Effector memory CD4-positive, alpha-beta T cell (primary cell): ENCODE data around the gene C5.

ENCODE experiments used
- DNase-seq, 3 donors: peaks; one replicate each; pipeline ENCODE4 v3.0.0-alpha.2; 2020
- H3K27ac ChIP-seq: 2 replicates; pipeline ENCODE4 v1.7.0; 2013; ENCODE audit warnings: mild to moderate bottlenecking, low read length, moderate library complexity; ENCODE audit not compliant: insufficient read depth, poor library complexity, severe bottlenecking
- H3K27me3 ChIP-seq: replicated peaks from 2 replicates; pipeline ENCODE4 v1.7.0; 2013; ENCODE audit warnings: mild to moderate bottlenecking, low read length; ENCODE audit not compliant: insufficient read depth, control insufficient read depth, poor library complexity, severe bottlenecking
- H3K36me3 ChIP-seq: 2 replicates; pipeline ENCODE4 v1.7.0; 2013; ENCODE audit warnings: mild to moderate bottlenecking, low read length, moderate library complexity; ENCODE audit not compliant: control insufficient read depth, insufficient read depth
- H3K4me1 ChIP-seq: 2 replicates; pipeline ENCODE4 v1.7.0; 2013; ENCODE audit warnings: low read length, mild to moderate bottlenecking; ENCODE audit not compliant: control insufficient read depth, insufficient read depth, poor library complexity, severe bottlenecking
- H3K4me3 ChIP-seq: 2 replicates; pipeline ENCODE4 v1.7.0; 2013; ENCODE audit warnings: low read length, low read depth, mild to moderate bottlenecking; ENCODE audit not compliant: insufficient read depth, poor library complexity, severe bottlenecking
- H3K9me3 ChIP-seq: 2 replicates; pipeline ENCODE4 v1.7.0; 2013; ENCODE audit warnings: mild to moderate bottlenecking, low read length, moderate library complexity; ENCODE audit not compliant: control insufficient read depth

The C5 gene

GRCh38 chr9:120937127-120937526 is 112.9 kb downstream of the C5 start:
- Histone ChIP-seq H3K27ac (peak overlapping the region; percentile 100), H3K36me3 (no peaks in the 10 kb centered on the region), H3K4me3 (no peak overlapping the region), H3K27me3 (no peaks in the 10 kb centered on the region), H3K4me1 (peaks cover 46% of the 10 kb centered on the region), H3K9me3 (no peaks in the 10 kb centered on the region)
- DNase-seq = no peak

GRCh38 chr9:120936764-120937122 is 113.3 kb downstream of the C5 start:
- Histone ChIP-seq H3K27ac (peak overlapping the region; percentile 100), H3K4me1 (peaks cover 50% of the 10 kb centered on the region), H3K36me3 (no peaks in the 10 kb centered on the region), H3K9me3 (no peaks in the 10 kb centered on the region), H3K27me3 (no peaks in the 10 kb centered on the region), H3K4me3 (no peak overlapping the region)
- no peak for DNase-seq

- no peaks in the 10 kb centered on the region for H3K27me3 ChIP-seq
- peak overlapping the region; percentile 1 for H3K4me3 ChIP-seq
- peak overlapping the region; percentile 100 for H3K27ac ChIP-seq
- no peaks in the 10 kb centered on the region for H3K36me3 ChIP-seq
- no peaks in the 10 kb centered on the region for H3K9me3 ChIP-seq
- peaks cover 54% of the 10 kb centered on the region for H3K4me1 ChIP-seq
- peak; percentile 68 to 82 (median 74) for DNase-seq
Observed at GRCh38 chr9:120936011-120936763, 113.9 kb downstream of the C5 start.

DNA sequence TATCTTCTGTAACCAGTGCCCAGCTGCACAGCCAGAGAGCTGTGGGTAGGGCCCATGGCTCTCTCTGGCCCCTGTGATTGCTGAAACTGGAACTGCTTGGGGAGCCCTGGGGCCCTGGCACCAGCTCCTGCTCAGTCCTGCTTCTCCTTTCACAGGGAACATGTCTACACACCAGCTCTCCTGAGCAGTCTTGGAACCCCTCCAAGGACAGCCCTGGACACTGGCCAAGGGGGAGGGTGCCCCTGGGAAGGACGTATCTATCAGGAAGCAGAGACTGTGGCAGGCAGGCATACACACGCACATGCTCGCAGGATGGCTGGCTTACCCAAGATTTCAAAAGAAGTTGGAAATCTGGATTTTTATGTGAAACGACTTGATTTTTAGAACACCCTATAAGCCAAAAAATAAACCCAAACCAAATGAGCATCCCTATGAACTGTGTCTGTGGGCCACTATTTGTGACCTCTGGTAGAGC is 114.7 kb downstream of the C5 start:
- Histone ChIP-seq H3K9me3 (no peaks in the 10 kb centered on the region), H3K36me3 (no peaks in the 10 kb centered on the region), H3K4me3 (peak overlapping the region; percentile 1), H3K27ac (peak overlapping the region; percentile 100), H3K4me1 (peaks cover 61% of the 10 kb centered on the region), H3K27me3 (no peaks in the 10 kb centered on the region)
- DNase-seq = no peak

DNA sequence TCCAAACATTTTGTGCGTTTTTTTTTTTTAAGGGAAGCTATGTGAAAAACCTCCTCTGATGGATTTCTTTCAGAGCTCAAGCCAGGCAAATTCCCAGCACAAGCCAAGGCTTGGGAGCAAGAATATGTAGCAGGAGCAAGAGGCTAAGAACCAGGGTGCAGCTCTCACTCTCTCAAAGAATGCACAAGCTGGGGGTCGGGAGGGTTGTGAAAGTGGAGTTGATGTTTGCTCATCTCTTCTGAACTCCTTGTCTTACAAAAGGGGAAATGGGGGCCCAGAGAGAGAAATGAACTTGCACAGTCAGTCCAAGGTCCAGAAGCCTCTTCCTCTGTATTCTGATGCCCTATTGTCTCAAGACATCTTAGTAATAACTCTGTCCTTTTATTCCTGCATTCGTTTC is 115.8 kb downstream of the C5 start:
- Histone ChIP-seq H3K9me3 (no peaks in the 10 kb centered on the region), H3K4me3 (no peak overlapping the region), H3K36me3 (no peaks in the 10 kb centered on the region), H3K27me3 (no peaks in the 10 kb centered on the region), H3K27ac (peak overlapping the region; percentile 100), H3K4me1 (peaks cover 73% of the 10 kb centered on the region)
- no peak for DNase-seq

DNA sequence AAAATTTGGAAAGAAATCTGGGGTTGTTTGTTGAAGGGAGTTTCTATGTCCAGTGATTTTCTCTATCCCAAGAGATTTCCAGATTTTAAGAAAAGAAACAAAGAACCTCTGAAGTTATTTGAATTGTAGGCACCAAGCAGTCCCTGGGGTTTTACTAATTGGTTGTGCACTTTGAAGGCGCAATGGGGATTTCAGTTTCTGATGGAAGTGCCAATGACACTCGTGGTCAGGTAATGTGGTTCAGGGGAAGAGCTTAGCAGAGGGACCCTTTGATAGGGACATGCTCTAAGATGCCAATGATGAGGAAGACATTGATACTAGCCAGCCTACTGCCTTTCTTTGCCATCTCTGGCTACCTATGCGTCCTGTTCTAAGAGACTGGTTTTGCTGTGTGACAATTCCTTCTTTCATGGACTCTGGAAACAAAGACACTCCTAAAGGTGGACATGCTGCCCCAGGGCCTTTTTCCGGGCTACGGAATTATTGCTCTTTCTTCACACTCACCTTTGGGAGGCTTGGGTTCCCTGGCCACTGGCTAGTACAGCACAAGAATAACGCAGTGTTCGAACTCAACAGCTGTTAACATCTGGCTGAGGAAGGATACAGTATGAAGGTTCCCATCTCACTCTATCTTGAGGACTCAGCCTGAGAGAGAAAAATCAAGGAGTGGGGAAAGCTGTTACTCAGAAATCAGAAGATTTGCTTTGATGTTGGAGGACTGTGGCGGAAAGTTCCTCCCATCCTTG is 116.6 kb downstream of the C5 start:
- H3K4me1 ChIP-seq = peaks cover 80% of the 10 kb centered on the region
- H3K27ac ChIP-seq = peak overlapping the region; percentile 100

GRCh38 chr9:120932086-120932823 is 117.8 kb downstream of the C5 start:
- Histone ChIP-seq H3K9me3 (no peaks in the 10 kb centered on the region), H3K27ac (peak overlapping the region; percentile 100), H3K27me3 (no peaks in the 10 kb centered on the region), H3K4me3 (no peak overlapping the region), H3K4me1 (peaks cover 90% of the 10 kb centered on the region), H3K36me3 (no peaks in the 10 kb centered on the region)
- DNase-seq = no peak

More for the DNA sequence above, 116.6 kb downstream of the C5 start:
- DNase-seq = no peak
- Histone ChIP-seq H3K27me3 (no peaks in the 10 kb centered on the region), H3K4me3 (no peak overlapping the region), H3K9me3 (no peaks in the 10 kb centered on the region), H3K36me3 (no peaks in the 10 kb centered on the region)

DNA sequence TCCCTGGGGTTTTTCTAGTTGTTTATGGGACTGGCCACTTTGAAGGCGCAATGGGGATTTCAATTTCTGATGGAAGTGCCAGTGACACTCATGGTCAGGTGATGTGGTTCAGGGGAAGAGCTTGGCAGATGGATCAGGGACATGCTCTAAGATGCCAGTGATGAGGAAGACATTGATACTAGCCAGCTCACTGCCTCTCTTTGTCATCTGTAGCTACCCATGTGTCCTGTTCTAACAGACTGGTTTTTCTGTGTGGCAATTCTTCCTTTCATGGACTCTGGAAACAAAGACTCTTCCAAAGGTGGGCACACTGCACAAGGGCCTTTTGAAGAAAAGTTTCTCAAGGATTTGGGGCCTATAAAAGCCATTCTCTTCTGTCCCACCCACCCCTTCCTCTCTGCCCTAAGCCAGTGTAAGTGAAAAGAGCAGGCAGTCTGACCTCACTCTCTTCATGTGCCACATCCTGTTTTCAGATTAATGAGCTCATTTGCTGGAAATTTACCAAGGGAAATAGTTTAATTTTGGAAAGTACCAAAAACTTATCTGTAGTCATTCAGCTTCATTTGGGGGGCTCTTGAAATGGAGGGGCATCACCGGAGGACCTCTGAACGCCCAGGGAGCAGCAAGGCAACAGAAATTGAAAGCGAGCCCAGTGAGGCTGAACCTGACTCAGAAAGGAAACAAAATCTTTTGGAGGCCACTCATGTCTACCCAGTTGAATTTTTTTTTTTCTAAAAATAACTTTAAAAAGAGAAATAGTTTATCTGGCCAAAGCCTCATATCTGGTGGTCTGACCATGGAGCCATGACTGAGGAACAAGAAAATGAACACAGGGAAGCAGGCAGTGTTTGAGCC is 118.6 kb downstream of the C5 start:
- Histone ChIP-seq H3K4me3 (no peak overlapping the region), H3K27me3 (no peaks in the 10 kb centered on the region), H3K9me3 (no peaks in the 10 kb centered on the region), H3K27ac (peak overlapping the region; percentile 100), H3K4me1 (peaks cover 91% of the 10 kb centered on the region), H3K36me3 (no peaks in the 10 kb centered on the region)
- peak; percentile 46 to 56 (median 56) for DNase-seq

GRCh38 chr9:120929229-120929791 is 120.8 kb downstream of the C5 start:
- Histone ChIP-seq H3K36me3 (no peaks in the 10 kb centered on the region), H3K4me3 (peak overlapping the region; percentile 71), H3K4me1 (peaks cover 89% of the 10 kb centered on the region), H3K27ac (peak overlapping the region; percentile 100), H3K9me3 (no peaks in the 10 kb centered on the region), H3K27me3 (no peaks in the 10 kb centered on the region)
- DNase-seq = no peak
